Subcutaneous abdominal adipose tissue (tissue), 5 donors: ENCODE measurements around the gene HINT3.
A peak's percentile ranks its signal among the peaks of the same experiment; 100 is the strongest.
"Not testable (repeated sequence)": the region's sequence is repeated elsewhere in the genome, so short reads cannot be mapped to it uniquely, and the experiment has no call there.

Source experiments
- H3K27ac ChIP-seq: one replicate; pipeline ENCODE4 v1.7.0; 2013; ENCODE audit warnings: low read depth, mild to moderate bottlenecking, inconsistent platforms, low read length, moderate library complexity
- H3K27me3 ChIP-seq, 5 donors: one replicate each; pipeline ENCODE4 v1.7.0; 2013; ENCODE audit warnings: low read length in 5 of 5, inconsistent platforms in 1 of 5; ENCODE audit not compliant: control insufficient read depth in 5 of 5, insufficient read depth in 4 of 5
- H3K36me3 ChIP-seq, 5 donors: one replicate each; pipeline ENCODE4 v1.7.0; 2013; ENCODE audit warnings: low read length in 5 of 5; ENCODE audit not compliant: control insufficient read depth in 5 of 5, insufficient read depth in 5 of 5
- H3K4me1 ChIP-seq, 5 donors: one replicate each; pipeline ENCODE4 v1.7.0; 2013; ENCODE audit warnings: low read length in 5 of 5, mild to moderate bottlenecking in 3 of 5, moderate library complexity in 1 of 5; ENCODE audit not compliant: control insufficient read depth in 5 of 5, insufficient read depth in 5 of 5
- H3K4me3 ChIP-seq, 5 donors: one replicate each; pipeline ENCODE4 v1.7.0; 2013; ENCODE audit warnings: low read length in 5 of 5, low read depth in 1 of 5
- H3K9ac ChIP-seq, 5 donors: one replicate each; pipeline ENCODE4 v1.7.0; 2013; ENCODE audit warnings: low read length in 5 of 5, mild to moderate bottlenecking in 4 of 5, moderate library complexity in 3 of 5
- H3K9me3 ChIP-seq, 5 donors: one replicate each; pipeline ENCODE4 v1.7.0; 2013; ENCODE audit warnings: low read length in 5 of 5; ENCODE audit not compliant: control insufficient read depth in 5 of 5
- donor health status: healthy.
- donor health status: healthy.
- donor health status: healthy.
- donor health status: healthy.
- donor health status: healthy.

The HINT3 gene

DNA sequence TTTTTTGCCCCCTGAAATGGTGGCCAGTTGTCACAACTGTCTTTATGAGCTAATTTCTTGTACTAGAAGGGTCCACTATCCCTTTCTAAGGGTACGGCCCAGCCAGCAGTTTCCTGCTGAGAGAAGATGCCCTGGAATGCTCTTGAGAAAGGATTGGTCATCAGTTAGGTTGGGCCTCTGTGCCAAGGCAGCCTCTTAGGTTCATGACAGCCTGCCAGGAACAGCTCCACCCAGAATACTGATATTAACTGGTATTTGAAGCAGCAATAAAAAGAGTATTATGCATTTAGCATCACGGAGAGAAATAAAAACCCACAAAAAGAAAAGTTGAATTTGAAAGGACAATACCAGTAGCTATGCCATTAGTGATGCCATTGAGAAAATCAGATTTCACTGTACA, 9.0 kb upstream of the HINT3 start:
- no peak overlapping the region for H3K27ac ChIP-seq
- H3K36me3 ChIP-seq: no peaks in the 10 kb centered on the region
- no peak overlapping the region for H3K9ac ChIP-seq
- H3K4me3 ChIP-seq: no peak overlapping the region
- H3K4me1 ChIP-seq: peaks cover 0 to 16% (median 10%) of the 10 kb centered on the region in 5 donors
- no peaks in the 10 kb centered on the region for H3K27me3 ChIP-seq
- no peaks in the 10 kb centered on the region for H3K9me3 ChIP-seq

DNA sequence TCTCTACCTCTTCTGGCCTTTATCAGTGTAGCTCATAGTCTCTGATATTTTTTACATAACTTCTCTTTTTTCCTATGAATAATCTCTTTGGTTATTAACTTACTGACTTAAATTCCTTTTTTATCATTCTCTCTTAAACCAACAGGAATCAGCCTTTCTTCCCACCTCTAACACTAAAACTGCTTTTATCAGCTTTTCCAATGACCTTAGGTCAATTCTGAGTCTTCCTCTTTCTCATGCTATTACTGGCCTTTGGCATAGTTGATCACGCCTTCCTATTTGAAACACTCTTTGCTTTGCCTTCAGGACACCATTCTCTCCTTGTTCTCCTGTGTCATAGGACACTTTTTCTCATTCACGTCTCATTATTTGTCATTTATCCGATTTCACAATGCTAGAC, 8.1 kb upstream of the HINT3 start:
- peaks cover 0 to 16% (median 10%) of the 10 kb centered on the region in 5 donors for H3K4me1 ChIP-seq
- peaks cover 0 to 4% (median under 1%) of the 10 kb centered on the region in 5 donors for H3K27me3 ChIP-seq
- H3K36me3 ChIP-seq: no peaks in the 10 kb centered on the region
- H3K27ac ChIP-seq: no peak overlapping the region
- H3K9me3 ChIP-seq: no peaks in the 10 kb centered on the region
- H3K9ac ChIP-seq: no peak overlapping the region
- H3K4me3 ChIP-seq: no peak overlapping the region

DNA sequence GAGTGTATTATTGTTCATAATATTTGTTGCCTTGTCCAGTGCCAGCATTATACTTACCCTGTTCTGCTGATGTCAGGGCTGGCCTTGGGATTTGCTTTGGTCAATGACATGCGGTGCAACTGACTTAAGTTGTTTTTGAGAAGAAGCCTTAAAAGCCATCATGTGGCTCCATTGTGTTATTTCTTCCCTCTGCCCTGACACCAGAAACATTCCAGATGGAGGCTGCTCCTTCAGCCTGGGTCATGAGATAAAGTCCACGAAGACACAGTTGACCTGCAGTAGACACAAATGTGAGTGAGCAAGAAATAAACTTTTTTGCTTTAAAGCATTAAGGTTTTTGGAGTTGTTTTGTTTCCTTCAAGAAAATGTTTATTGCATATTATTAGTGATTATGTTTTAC, 7.5 kb upstream of the HINT3 start:
- H3K9ac ChIP-seq: no peak overlapping the region
- H3K9me3 ChIP-seq: no peaks in the 10 kb centered on the region
- H3K4me1 ChIP-seq: peaks cover 0 to 15% (median 9%) of the 10 kb centered on the region in 5 donors
- H3K27me3 ChIP-seq: peaks cover 0 to 7% (median 5%) of the 10 kb centered on the region in 5 donors
- no peaks in the 10 kb centered on the region for H3K36me3 ChIP-seq
- no peak overlapping the region for H3K4me3 ChIP-seq
- H3K27ac ChIP-seq: no peak overlapping the region

- H3K36me3 ChIP-seq: no peaks in the 10 kb centered on the region
- peaks cover 0 to 8% (median 5%) of the 10 kb centered on the region in 5 donors for H3K27me3 ChIP-seq
- no peaks in the 10 kb centered on the region for H3K9me3 ChIP-seq
- no peak overlapping the region for H3K9ac ChIP-seq
- H3K4me3 ChIP-seq: no peak overlapping the region
- H3K27ac ChIP-seq: no peak overlapping the region
- peaks cover 0 to 5% (median 0%) of the 10 kb centered on the region in 5 donors for H3K4me1 ChIP-seq
Measured at GRCh38 chr6:125950293-125950692, 6.3 kb upstream of the HINT3 start.

DNA sequence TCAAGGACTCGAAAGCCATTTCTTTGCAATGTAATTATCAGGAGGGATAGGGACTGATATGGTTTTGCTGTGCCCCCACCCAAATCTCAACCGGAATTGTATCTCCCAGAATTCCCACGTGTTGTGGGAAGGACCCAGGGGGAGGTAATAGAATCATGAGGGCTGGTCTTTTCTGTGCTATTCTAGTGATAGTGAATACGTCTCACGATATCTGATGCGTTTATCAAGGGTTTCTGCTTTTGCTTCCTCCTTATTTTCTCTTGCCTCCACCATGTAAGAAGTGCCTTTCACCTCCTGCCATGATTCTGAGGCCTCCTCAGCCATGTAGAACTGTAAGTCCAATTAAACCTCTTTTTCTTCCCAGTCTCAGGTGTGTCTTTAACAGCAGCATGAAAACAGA, 5.9 kb upstream of the HINT3 start:
- not testable (repeated sequence) for H3K27me3 ChIP-seq, H3K36me3 ChIP-seq, H3K27ac ChIP-seq, H3K4me1 ChIP-seq, H3K4me3 ChIP-seq, H3K9me3 ChIP-seq, H3K9ac ChIP-seq

DNA sequence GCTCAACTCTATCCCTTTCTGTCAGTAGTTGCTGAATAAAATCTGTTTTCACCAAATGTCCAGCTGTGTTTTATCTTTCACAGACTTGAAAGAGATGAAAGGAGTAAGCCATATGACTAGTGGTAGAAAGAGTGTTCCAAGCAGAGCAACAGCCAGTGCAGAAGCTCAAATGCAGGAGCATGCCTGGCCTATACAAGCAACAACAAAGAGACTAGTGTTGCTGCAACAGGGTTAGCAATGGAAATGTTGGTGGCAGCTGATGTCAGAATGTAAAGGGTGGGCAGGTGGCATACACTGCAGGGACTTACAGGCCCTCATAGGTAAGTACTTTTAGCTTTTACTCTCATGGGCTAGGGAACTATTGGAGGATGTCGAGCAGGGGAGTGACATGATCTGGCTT, 5.2 kb upstream of the HINT3 start:
- Histone ChIP-seq H3K27me3 (peaks cover 0 to 8% (median 5%) of the 10 kb centered on the region in 5 donors), H3K4me1 (peaks cover 0 to 4% (median 3%) of the 10 kb centered on the region in 5 donors), H3K4me3 (no peak overlapping the region), H3K27ac (no peak overlapping the region), H3K9me3 (no peaks in the 10 kb centered on the region), H3K9ac (no peak overlapping the region), H3K36me3 (no peaks in the 10 kb centered on the region)

DNA sequence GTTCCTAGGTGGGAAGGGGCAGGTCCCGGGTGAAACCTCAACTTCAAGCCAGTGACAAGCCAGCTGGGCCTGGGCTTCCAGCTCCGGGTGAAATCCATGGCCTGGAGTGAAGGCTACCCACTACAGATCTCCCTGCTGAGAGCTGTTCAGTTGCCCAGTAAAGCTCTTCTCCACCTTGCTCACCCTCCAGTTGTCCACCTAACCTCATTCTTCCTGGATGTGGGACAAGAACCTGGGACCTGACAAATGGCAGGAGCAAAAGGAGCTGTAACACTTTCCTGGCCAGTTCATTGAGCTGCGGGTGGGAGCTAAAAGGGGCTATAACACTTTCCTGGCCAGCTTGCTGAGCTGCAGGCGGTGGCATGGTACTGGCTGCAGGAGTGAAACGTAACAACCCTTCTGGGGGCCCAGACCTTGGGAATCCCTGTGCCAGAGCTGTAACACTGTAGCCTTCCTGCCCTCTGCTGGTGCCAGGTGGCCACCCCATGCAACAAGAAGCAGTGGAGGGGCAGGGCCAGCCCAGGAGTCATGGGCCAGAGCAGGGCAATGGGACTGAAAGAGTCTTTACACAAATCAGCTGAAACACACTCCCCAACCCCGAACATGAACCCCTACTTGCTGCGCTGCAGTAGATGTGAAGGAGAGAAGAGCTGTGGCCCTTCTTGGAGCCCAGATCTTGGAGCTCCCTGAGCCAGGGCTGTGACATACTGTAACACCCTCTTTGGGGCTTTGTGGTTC, 3.6 kb upstream of the HINT3 start:
- Histone ChIP-seq H3K27ac (no peak overlapping the region), H3K4me3 (no peak overlapping the region), H3K9me3 (no peaks in the 10 kb centered on the region), H3K36me3 (no peaks in the 10 kb centered on the region), H3K27me3 (peaks cover 0 to 8% (median 5%) of the 10 kb centered on the region in 5 donors), H3K4me1 (peaks cover 3 to 16% (median 11%) of the 10 kb centered on the region in 5 donors), H3K9ac (no peak overlapping the region)

- H3K27me3 ChIP-seq: peaks cover 0 to 8% (median 5%) of the 10 kb centered on the region in 5 donors
- no peak overlapping the region for H3K9ac ChIP-seq
- H3K27ac ChIP-seq: no peak overlapping the region
- H3K4me1 ChIP-seq: peaks cover 3 to 22% (median 17%) of the 10 kb centered on the region in 5 donors
- no peaks in the 10 kb centered on the region for H3K36me3 ChIP-seq
- H3K4me3 ChIP-seq: no peak overlapping the region
- no peaks in the 10 kb centered on the region for H3K9me3 ChIP-seq
Measured at GRCh38 chr6:125953502-125953875, 3.1 kb upstream of the HINT3 start.

DNA sequence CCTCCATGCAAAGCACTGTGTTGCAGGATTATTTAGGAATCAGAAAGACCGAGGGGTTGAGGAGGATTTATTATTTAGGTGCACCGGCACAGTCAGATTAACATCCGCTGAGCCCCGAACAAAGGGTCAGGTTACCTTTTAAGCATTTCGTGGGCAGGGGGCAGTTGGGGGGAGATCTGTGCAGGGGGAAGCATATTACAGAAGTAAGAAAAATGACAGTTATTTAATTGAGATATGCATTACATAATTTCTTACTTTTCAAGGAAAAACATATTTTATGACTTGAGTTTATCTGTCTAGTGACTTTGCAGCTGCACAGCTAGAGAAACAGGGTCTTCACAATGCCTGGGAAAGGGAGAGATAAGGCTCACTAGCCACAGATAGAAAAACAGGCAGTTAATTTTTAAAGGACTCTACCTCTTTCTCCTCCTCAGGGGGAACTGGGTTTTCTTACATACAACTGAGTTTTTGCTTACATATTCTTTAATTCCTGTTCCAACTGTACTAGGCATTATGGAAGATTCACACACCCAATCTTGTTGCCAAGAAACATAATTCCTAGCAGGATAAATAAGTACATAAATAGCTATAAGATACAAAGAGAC, 1.7 kb upstream of the HINT3 start:
- no peaks in the 10 kb centered on the region for H3K36me3 ChIP-seq
- H3K27me3 ChIP-seq: peaks cover 0 to 8% (median 5%) of the 10 kb centered on the region in 5 donors
- H3K9ac ChIP-seq: no peak overlapping the region
- peaks cover 3 to 26% (median 19%) of the 10 kb centered on the region in 5 donors for H3K4me1 ChIP-seq
- no peaks in the 10 kb centered on the region for H3K9me3 ChIP-seq
- no peak overlapping the region for H3K27ac ChIP-seq
- no peak overlapping the region for H3K4me3 ChIP-seq

GRCh38 chr6:125955973-125956372, 597 bp upstream of the HINT3 start:
- Histone ChIP-seq H3K9me3 (no peaks in the 10 kb centered on the region), H3K36me3 (no peaks in the 10 kb centered on the region), H3K4me3 (peak overlapping the region in 4 of 5 donors; percentile 49 to 98 (median 88)), H3K4me1 (peaks cover 3 to 26% (median 19%) of the 10 kb centered on the region in 5 donors), H3K9ac (peak overlapping the region in 3 of 5 donors; percentile 49 to 99 (median 94)), H3K27me3 (peaks cover 0 to 8% (median 5%) of the 10 kb centered on the region in 5 donors), H3K27ac (no peak overlapping the region)
